ENCODE measurements around the gene UPK3BL2.
"Not testable (repeated sequence)": the region's sequence is repeated elsewhere in the genome, so short reads cannot be mapped to it uniquely, and the experiment has no call there.

Gene UPK3BL2

DNA sequence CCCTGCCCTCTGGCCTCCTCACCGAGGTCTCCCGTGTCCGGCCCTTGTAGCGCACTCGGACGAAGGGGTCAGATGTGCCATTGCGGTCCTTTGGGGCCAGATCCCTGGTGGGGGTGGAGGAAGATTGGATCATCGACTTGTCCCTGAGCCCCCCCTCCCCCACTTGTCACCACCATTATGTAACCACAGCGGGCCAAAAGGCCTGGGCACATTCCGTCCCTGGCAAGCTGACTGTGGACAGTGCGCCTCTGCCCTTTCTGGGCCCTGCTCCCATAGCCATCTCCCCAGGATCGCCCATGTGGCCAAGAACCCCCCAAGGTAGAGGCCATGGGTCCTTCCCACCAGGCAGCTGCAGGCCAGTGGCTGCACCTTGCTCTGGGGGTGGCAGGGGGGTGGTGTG lies 40.4 kb downstream of the UPK3BL2 start:
- not testable (repeated sequence) for H3K36me3 ChIP-seq (ENCODE audit: insufficient read depth, low read depth, low read length); H3K27me3 ChIP-seq (ENCODE audit: insufficient read depth, low read length); H3K27ac ChIP-seq (ENCODE audit: low read length); H3K9me3 ChIP-seq (ENCODE audit: insufficient read depth, low read depth, low read length); H3K9ac ChIP-seq (ENCODE audit: low read depth, low read length); H3K4me1 ChIP-seq (ENCODE audit: insufficient read depth, low read length); H3K4me3 ChIP-seq (ENCODE audit: low read length)

DNA sequence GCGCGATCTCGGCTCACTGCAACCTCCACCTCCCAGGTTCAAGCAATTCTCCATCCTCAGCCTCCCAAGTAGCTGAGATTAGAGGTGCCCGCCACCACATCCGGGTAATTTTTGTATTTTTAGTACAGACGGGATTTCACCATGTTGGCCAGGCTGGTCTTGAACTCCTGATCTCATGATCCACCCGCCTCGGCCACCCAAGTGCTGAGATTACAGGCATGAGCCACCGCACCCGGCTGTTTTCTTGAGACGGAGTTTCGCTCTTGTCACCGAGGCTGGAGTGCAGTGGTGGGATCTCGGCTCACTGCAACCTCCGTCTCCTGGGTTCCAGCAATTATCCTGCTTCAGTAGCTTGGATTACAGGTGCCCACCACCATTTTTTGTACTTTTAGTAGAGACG lies 45.2 kb downstream of the UPK3BL2 start:
- not testable (repeated sequence) for H3K27me3 ChIP-seq (ENCODE audit: insufficient read depth, low read length); H3K9ac ChIP-seq (ENCODE audit: low read depth, low read length); H3K27ac ChIP-seq (ENCODE audit: low read length); H3K4me3 ChIP-seq (ENCODE audit: low read length); H3K9me3 ChIP-seq (ENCODE audit: insufficient read depth, low read depth, low read length); H3K4me1 ChIP-seq (ENCODE audit: insufficient read depth, low read length); H3K36me3 ChIP-seq (ENCODE audit: insufficient read depth, low read depth, low read length)

DNA sequence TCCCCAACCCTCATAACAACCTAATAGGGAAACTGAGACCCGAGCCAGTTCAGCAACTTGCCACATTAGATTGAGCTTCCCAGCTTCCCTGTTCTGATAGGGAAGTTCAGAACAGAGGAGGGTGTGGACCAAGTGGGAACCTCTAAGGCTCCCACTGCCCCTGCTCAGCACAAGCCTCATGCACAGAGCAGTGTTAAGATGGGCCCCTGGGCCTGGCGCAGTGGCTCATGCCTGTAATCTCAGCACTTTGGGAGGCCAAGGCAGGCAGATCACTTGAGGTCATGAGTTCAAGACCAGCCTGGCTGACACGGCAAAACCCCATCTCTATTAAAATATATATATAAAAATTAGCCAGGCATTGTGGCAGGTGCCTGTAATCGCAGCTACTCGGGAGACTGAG lies 46.2 kb downstream of the UPK3BL2 start:
- H3K27me3 ChIP-seq (ENCODE audit: insufficient read depth, low read length); H3K4me3 ChIP-seq (ENCODE audit: low read length); H3K4me1 ChIP-seq (ENCODE audit: insufficient read depth, low read length); H3K36me3 ChIP-seq (ENCODE audit: insufficient read depth, low read depth, low read length); H3K9ac ChIP-seq (ENCODE audit: low read depth, low read length); H3K27ac ChIP-seq (ENCODE audit: low read length); H3K9me3 ChIP-seq (ENCODE audit: insufficient read depth, low read depth, low read length): not testable (repeated sequence)

DNA sequence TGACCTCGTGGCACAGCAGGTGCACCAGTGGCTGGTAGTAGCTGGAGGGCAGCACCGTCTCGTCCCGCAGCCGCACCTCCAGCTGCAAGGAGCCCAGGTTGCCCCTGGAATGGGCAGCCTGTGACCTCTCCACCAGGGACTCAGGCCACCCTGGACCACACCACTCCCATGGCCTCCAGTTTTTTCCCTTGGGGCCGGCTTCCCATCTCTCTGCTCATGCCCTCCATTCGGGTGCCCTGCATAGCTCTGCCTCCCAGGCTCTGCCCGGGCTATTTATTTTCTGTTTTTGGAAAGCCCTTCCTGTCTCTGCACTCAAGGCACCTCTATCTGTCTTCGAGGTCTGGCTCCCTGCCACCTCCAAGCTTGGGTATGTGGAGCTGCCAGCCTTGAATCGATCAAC lies 46.6 kb downstream of the UPK3BL2 start:
- not testable (repeated sequence) for H3K36me3 ChIP-seq (ENCODE audit: insufficient read depth, low read depth, low read length); H3K27ac ChIP-seq (ENCODE audit: low read length); H3K9ac ChIP-seq (ENCODE audit: low read depth, low read length); H3K9me3 ChIP-seq (ENCODE audit: insufficient read depth, low read depth, low read length); H3K4me3 ChIP-seq (ENCODE audit: low read length); H3K27me3 ChIP-seq (ENCODE audit: insufficient read depth, low read length); H3K4me1 ChIP-seq (ENCODE audit: insufficient read depth, low read length)

DNA sequence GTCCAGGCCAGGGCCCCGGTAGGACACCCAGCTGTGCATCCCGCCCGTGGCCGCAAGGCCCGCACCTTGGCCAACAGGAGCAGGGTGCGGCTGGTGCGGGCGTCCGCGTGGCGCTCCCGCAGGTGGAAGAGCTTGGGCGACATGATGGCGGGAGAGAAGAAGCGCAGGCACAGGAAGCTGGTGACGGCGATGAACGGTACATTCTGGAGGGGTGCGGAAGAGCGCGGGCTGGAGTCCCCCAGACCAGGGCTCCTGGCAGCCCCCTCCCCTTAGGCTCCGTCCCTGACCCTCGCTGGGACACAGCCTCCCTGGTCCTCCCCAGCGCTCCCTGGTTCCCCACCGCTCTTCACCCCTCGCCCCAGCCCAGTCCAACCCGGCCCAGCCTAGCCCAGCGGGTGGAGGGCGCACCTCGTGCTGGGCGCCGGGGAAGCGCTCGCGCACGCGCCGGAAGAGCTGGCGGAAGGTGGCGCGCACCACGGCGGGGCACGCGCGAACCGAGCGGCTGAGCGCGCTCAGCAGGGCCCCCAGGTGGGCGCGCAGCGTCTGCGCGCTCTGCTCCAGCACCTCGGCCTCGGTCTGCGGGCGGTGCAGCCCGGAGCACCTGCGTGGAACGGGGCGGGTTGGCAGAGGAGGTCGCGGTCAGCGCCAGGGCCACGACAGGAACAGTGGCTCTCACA lies 48.9 kb downstream of the UPK3BL2 start:
- H3K9ac ChIP-seq (ENCODE audit: low read depth, low read length); H3K4me3 ChIP-seq (ENCODE audit: low read length); H3K27ac ChIP-seq (ENCODE audit: low read length); H3K27me3 ChIP-seq (ENCODE audit: insufficient read depth, low read length); H3K9me3 ChIP-seq (ENCODE audit: insufficient read depth, low read depth, low read length); H3K4me1 ChIP-seq (ENCODE audit: insufficient read depth, low read length); H3K36me3 ChIP-seq (ENCODE audit: insufficient read depth, low read depth, low read length): not testable (repeated sequence)

DNA sequence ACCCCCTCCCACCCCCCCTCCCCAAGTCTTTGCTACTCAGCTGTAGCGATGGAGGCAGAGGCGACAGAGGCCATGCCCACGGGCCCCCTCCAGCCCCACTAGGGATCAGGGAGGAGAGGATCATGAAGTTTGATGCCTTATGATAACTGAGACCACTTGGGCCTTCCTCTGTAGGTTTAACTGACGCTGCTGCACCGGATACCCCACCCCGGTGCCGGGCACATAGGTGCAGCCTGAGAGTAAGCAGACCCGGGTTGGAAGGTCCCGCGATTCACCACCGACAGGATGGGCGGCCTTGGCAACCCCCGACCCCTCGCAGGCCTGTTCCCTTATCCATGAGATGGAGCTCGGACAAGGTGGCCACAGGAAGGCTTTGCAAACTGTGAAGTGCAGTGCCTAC lies 49.5 kb downstream of the UPK3BL2 start:
- not testable (repeated sequence) for H3K4me1 ChIP-seq (ENCODE audit: insufficient read depth, low read length); H3K27me3 ChIP-seq (ENCODE audit: insufficient read depth, low read length); H3K27ac ChIP-seq (ENCODE audit: low read length); H3K9ac ChIP-seq (ENCODE audit: low read depth, low read length); H3K4me3 ChIP-seq (ENCODE audit: low read length); H3K36me3 ChIP-seq (ENCODE audit: insufficient read depth, low read depth, low read length); H3K9me3 ChIP-seq (ENCODE audit: insufficient read depth, low read depth, low read length)

DNA sequence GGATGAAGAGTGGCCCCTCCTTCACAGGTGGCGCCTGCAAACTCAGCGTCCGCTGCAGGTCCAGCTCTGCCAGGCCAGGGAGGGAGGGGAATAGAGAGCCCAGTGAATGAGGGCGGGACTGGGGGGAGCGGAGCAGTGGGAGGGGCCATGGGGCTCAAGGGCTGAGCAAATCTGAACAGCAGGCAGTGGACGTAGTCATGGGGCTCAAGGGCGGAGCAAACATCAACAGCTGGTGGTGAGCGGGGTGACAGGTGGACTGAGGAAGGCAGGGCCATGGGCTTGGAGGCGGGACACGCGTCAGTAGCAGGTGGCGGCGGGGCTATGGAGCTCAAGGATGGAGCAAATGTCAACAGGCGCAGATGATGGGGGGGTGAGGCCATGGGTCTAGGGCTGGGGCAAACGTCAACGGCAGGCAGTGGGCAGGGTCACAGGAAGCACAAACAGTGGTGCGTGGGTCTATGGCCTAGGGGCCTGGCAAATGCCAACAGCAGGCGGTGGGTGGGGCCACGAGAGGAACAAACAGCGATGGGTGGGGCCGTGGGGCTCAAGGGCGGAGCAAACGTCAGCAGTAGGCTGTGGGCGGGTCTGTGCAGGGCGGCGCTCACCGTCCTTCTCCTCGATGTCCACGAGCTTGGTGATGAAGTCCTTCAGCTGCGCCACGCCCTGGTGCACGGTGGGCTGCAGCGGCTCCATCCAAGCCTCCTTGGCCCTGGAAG lies 50.1 kb downstream of the UPK3BL2 start:
- H3K27ac ChIP-seq (ENCODE audit: low read length); H3K9ac ChIP-seq (ENCODE audit: low read depth, low read length); H3K36me3 ChIP-seq (ENCODE audit: insufficient read depth, low read depth, low read length); H3K9me3 ChIP-seq (ENCODE audit: insufficient read depth, low read depth, low read length); H3K4me3 ChIP-seq (ENCODE audit: low read length); H3K27me3 ChIP-seq (ENCODE audit: insufficient read depth, low read length); H3K4me1 ChIP-seq (ENCODE audit: insufficient read depth, low read length): not testable (repeated sequence)

DNA sequence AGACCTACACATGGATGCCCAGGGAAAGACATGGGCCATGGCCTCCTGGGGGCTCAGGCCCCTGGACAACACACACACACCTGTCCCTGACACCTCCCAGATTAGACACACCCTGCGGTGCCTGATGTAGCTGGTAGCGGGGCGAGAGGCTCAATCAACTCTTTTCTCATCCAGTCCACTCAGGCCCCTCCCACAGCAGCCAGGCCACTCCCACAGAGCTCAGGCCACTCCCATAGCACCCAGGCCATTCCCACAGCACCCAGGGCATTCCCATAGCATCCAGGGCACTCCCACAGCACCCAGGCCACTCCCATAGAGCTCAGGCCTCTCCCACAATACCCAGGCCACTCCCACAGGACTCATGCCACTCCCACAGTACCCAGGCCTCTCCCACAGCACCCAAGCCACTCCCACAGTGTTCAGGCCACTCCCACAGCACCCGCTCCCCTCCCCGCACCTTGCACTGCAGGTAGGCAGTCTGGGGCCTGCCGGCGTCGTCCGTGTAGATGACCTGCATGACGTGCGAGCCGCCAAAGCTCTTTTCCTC lies 52.9 kb downstream of the UPK3BL2 start:
- H3K4me3 ChIP-seq (ENCODE audit: low read length); H3K27ac ChIP-seq (ENCODE audit: low read length); H3K27me3 ChIP-seq (ENCODE audit: insufficient read depth, low read length); H3K4me1 ChIP-seq (ENCODE audit: insufficient read depth, low read length); H3K36me3 ChIP-seq (ENCODE audit: insufficient read depth, low read depth, low read length); H3K9ac ChIP-seq (ENCODE audit: low read depth, low read length); H3K9me3 ChIP-seq (ENCODE audit: insufficient read depth, low read depth, low read length): not testable (repeated sequence)
